Epithelial cell of esophagus (primary cell): ENCODE measurements around the gene VTA1.
A peak's percentile ranks its signal among the peaks of the same experiment; 100 is the strongest.

Source experiments
- DNase-seq: peaks from one replicate; pipeline ENCODE4 v3.0.0; 2010; ENCODE audit warnings: low read depth
- H3K4me3 ChIP-seq: 2 replicates; pipeline ENCODE4 v1.5.1; 2011; ENCODE audit warnings: mild to moderate bottlenecking, low read length, control low read depth
- CTCF ChIP-seq: IDR thresholded peaks from 2 replicates; pipeline ENCODE4 v1.5.1; 2011; ENCODE audit warnings: low read depth, mild to moderate bottlenecking, low read length, control low read depth, inconsistent platforms; ENCODE audit not compliant: insufficient read depth; ENCODE audit errors: missing control alignments

Gene VTA1

DNA sequence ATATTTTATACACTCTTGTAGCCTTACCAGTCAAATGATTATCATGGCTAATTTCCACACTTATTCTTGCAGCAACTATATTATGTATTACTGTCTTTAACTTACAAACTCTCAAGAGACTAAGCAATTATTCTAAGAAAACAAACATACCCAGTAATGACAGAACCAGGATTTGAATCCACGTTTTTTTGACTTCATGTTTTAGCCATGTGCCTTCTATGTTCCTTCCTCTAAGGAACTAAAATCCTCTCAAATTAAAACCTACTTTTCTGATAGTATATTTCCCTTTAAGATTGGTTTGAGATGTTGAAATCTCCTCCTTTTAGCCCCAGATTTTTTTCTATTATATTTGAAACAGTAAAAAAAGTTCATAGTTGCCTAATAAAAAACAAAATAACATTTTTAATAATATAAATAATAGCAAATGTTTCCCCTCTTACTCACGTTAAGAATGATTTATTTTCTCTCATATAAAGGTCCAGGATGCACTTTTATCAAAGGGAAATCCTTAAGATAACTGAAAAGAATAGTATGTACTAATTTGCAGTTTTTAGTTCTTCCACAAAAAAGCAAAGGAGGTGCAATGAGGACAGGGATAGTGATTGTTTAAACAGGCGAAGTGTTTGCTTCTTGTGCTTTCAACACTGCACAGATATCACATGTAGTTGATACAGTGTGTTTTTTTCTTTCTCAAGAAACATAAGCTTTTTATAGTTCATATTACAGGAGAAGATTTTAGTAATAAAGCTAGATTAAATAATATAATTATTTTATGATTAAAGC lies 54.0 kb downstream of the VTA1 start:
- TF ChIP-seq CTCF = no peak
- H3K4me3 ChIP-seq = no peak overlapping the region
- DNase-seq = no peak

DNA sequence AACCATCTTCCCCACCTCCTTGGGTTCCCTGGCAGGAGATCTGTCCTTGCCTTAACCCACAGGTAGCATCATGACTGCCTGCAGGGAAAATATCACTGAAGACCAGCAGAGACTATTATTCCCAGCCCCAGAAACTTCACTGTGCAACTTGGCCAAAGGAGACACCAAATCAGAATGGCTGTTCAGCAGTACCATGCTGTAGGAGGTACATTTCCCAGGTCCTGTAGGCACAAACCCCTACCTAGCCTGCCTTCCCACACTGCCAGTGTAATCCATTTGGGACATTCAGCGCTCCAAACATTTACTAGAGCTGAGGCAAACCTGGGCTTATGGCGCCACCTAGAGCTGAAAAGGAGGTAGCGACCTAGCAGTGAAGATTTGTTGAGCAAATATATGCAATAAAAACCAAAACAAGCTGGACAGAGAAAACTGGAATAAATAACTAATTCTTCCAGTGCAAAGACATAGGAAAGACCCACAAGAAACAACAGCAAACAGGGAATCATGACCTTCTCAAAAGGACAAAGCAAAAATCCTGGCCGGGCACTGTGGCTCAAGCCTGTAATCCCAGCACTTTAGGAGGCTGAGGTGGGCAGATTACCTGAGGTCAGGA lies 60.3 kb downstream of the VTA1 start:
- no peak overlapping the region for H3K4me3 ChIP-seq
- TF ChIP-seq CTCF = peak; percentile 91
- peak; percentile 68 for DNase-seq

DNA sequence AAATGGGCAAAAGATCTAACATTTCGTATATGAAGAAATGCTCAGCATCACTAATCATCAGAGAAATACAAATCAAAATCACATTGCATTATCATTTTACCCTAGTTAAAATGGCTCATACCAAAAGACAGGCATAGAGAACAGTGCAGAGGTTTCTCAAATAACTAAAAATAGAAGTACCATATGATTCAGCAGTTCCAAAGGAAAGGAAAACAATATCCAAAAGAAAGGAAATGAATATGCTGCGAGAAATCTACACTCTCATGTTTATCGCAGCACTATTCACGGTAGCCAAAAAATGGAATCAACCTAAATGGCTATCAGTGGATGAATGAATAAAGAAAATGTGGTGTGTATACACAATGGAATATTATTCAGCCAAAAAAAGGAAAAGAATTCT lies 63.5 kb downstream of the VTA1 start:
- H3K4me3 ChIP-seq = no peak overlapping the region
- no peak for DNase-seq
- TF ChIP-seq CTCF = no peak

DNA sequence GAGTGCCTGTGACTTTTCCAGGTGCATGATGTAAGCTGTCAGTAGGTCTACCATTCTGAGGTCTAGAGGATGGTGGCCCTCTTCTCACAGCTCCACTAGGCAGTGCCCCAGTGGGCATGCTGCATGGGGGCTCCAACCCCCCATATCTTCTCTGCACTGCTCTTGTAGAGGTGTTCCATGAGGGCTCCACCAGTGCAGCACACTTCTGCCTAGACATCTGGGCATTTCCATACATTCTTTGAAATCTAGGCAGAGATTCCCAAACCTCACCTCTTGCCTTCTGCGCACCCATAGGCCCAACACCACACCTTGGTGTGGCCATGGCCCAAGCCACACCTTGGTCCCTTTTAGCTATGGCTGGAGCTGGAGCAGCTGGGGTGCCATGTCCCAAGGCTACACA lies 66.3 kb downstream of the VTA1 start:
- no peak for TF ChIP-seq CTCF
- DNase-seq = no peak
- no peak overlapping the region for H3K4me3 ChIP-seq

DNA sequence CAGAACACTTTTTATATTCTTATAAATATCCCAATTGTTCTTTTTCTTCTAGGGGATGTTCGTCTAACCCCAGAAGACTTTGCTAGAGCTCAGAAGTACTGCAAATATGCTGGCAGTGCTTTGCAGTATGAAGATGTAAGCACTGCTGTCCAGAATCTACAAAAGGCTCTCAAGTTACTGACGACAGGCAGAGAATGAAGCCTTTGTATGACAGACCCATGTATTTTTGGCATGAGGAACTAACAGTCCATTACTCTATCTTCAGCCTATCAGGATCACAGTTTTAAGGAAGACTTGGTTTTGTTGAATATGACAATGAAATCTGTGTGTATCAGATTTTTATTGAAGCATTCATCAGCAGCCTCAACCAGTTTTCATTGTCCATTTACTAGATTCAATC lies 71.4 kb downstream of the VTA1 start:
- no peak for DNase-seq
- no peak overlapping the region for H3K4me3 ChIP-seq
- TF ChIP-seq CTCF = no peak

DNA sequence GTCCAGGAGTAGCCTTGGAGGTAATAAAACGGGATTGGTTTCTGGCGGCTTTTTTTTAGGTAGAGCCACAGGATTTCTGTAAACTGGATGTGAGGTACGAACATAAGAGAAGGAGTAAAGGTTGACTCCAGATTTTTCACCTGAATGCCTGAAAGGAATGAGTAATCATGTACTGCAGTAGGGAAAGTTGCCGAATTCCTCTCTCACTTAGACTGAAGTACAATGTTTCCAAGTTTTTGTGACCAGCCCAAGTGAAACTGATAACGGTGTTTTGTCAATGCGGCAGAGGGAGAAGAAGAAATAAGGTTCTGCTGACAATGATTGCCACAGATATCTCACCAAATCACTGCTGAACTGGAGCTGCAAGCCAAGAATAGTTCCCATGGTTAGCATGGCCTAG lies 75.0 kb downstream of the VTA1 start:
- TF ChIP-seq CTCF = no peak
- no peak for DNase-seq
- no peak overlapping the region for H3K4me3 ChIP-seq

- no peak overlapping the region for H3K4me3 ChIP-seq
- no peak for DNase-seq
- no peak for TF ChIP-seq CTCF
Measured at GRCh38 chr6:142223938-142224337, 76.9 kb downstream of the VTA1 start.
